ENCODE results near the gene GSG1L.

GSG1L gene

GRCh38 chr16:27795992-27796614 lies 267.4 kb downstream of the GSG1L start:
- H3K9me3 Mint-ChIP-seq, result peaks cover 3% of the 10 kb centered on the region
- H3K4me1 Mint-ChIP-seq, result no peaks in the 10 kb centered on the region
- DNase-seq (peak; percentile 29), ATAC-seq (no peak)
- peaks cover 6% of the 10 kb centered on the region for H3K27me3 Mint-ChIP-seq
- H3K27ac Mint-ChIP-seq, result no peak overlapping the region
- H3K4me3 Mint-ChIP-seq, result no peak overlapping the region
- H3K36me3 Mint-ChIP-seq (ENCODE audit: low read depth), result peaks cover 2% of the 10 kb centered on the region

DNA sequence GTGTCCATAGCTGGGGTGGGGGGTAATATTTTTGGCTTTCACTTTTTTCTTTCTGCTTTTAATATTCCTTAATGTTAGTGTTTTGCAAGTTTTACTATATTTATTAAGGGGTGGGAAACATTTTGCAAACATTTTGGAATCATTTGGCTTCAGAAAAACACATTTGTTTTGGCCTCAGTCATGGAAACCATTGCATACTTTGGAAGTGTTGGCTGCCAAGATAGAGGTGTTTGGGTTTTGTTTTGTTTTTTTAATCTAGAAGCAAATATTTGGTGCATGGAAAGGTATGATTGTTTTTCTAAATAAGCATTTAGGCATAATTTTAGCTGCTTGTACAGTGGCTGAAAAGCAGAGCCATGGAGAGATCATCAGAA lies 270.3 kb downstream of the GSG1L start:
- Mint-ChIP-seq H3K4me1 (no peaks in the 10 kb centered on the region), H3K4me3 (no peak overlapping the region), H3K27ac (no peak overlapping the region), H3K27me3 (peaks cover 6% of the 10 kb centered on the region), H3K36me3 (ENCODE audit: low read depth) (peaks cover 2% of the 10 kb centered on the region), H3K9me3 (peaks cover 3% of the 10 kb centered on the region)
- ATAC-seq (no peak), DNase-seq (no peak)

DNA sequence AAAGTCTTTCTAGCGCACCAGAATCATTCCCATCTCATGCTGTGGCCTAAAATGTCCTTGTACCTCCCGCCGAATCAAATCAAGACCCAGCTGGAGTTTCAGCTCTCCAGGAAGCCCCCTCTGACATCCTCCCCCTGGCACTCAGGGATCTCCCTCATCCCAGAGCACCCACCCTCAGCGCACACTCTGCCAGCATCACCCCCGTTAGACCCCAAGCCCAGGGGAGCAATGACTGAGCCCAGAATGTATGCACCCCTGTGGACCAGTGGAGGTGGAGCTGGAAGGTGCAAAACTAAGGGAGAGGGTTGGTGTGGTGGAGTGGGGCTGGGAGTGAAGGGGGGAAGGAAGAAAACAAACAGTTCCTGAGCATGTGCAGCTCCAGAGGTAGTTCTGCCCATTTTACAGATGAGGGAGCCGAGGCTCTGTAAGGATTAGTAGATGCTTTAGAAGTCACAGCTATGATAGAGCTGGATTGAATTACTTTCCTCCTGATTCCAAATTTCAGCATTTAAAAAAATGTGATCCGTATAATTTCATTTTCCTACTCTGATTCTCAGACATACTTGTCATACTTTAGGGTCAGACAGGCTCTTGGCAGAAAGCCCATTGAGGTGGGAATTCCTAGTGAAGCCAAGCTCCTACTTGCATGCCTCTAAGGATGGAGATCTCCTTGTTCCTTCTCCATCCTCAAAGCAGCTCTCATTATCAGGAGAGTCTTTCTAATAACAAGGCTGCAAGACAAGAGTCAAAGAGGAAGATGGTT lies 270.8 kb downstream of the GSG1L start:
- no peak overlapping the region for H3K4me3 Mint-ChIP-seq
- H3K27ac Mint-ChIP-seq, result no peak overlapping the region
- DNase-seq (no peak), ATAC-seq (no peak)
- peaks cover 6% of the 10 kb centered on the region for H3K27me3 Mint-ChIP-seq
- no peaks in the 10 kb centered on the region for H3K4me1 Mint-ChIP-seq
- H3K36me3 Mint-ChIP-seq (ENCODE audit: low read depth), result peaks cover 2% of the 10 kb centered on the region
- H3K9me3 Mint-ChIP-seq, result peaks cover 3% of the 10 kb centered on the region

DNA sequence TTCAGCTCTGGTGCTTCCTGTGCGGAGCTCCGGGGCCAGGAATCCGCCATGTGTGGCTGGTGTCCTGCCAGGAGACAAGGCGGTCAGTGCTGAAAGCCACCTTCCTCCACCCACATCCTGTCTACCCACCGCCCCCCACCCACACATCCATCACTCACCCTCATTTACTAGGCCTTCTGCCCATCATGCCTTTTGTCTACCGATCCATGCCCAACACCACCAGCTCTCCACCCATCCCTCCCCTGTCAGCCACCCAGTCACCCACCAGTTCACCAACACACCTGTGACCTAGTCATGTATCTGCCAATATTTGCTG lies 272.2 kb downstream of the GSG1L start:
- Mint-ChIP-seq H3K4me1 (no peaks in the 10 kb centered on the region), H3K36me3 (ENCODE audit: low read depth) (peaks cover 2% of the 10 kb centered on the region), H3K4me3 (no peak overlapping the region), H3K27me3 (peaks cover 6% of the 10 kb centered on the region), H3K9me3 (peaks cover 3% of the 10 kb centered on the region), H3K27ac (no peak overlapping the region)
- ATAC-seq (no peak), DNase-seq (no peak)

GRCh38 chr16:27790546-27791403 lies 272.7 kb downstream of the GSG1L start:
- no peaks in the 10 kb centered on the region for H3K4me1 Mint-ChIP-seq
- no peak overlapping the region for H3K27ac Mint-ChIP-seq
- no peak overlapping the region for H3K4me3 Mint-ChIP-seq
- peaks cover 2% of the 10 kb centered on the region for H3K9me3 Mint-ChIP-seq
- H3K36me3 Mint-ChIP-seq (ENCODE audit: low read depth), result peaks cover 2% of the 10 kb centered on the region
- peaks cover 2% of the 10 kb centered on the region for H3K27me3 Mint-ChIP-seq
- DNase-seq, result no peak
- no peak for ATAC-seq

DNA sequence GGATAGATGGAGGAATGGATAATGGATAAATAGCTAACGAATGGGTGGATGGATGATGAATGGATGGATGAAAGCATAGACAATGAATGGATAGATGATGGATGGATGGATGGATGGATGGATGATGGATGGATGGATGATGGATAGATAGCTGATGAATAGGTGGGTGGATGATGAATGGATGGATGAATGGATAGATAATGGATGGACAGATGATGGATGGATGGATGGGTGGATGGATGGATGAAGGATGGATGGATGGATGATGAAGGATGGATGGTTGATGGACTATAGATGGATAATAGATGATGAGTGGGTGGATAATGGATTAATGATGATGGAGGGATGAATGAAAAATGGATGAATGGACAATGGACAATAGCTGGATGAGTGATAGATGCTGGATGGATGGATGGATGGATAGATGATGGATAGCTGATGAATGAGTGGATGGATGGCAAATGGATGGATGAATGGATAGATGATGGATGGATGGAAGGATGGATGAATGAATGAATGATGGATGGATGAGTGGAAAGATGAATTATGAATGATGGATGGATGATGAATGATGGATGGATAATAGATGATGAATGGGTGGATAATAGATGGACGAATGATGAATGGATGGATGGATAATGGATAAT lies 273.8 kb downstream of the GSG1L start:
- Mint-ChIP-seq H3K27ac (no peak overlapping the region), H3K4me3 (no peak overlapping the region), H3K27me3 (no peaks in the 10 kb centered on the region), H3K9me3 (no peaks in the 10 kb centered on the region), H3K36me3 (ENCODE audit: low read depth) (no peaks in the 10 kb centered on the region), H3K4me1 (no peaks in the 10 kb centered on the region)
- DNase-seq (no peak), ATAC-seq (no peak)

DNA sequence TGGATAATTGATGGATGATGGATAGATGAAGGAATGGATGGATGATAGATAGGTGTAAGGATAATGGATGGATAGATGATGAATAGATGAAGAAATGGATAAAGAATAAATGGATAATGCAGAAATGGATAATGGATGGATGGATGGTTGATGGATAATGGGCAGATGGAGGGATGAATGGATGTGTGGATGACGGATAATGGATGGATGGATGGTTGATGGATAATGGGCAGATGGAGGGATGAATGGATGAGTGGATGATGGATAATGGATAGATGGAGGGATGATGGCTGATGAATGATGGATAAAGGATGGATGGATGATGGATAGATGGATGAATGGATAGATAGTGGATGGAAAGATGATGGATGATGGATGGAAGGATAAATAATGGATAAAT lies 274.4 kb downstream of the GSG1L start:
- ATAC-seq (no peak), DNase-seq (no peak)
- H3K27me3 Mint-ChIP-seq, result no peaks in the 10 kb centered on the region
- H3K4me1 Mint-ChIP-seq, result no peaks in the 10 kb centered on the region
- no peak overlapping the region for H3K27ac Mint-ChIP-seq
- H3K4me3 Mint-ChIP-seq, result no peak overlapping the region
- H3K36me3 Mint-ChIP-seq (ENCODE audit: low read depth), result no peaks in the 10 kb centered on the region
- no peaks in the 10 kb centered on the region for H3K9me3 Mint-ChIP-seq

DNA sequence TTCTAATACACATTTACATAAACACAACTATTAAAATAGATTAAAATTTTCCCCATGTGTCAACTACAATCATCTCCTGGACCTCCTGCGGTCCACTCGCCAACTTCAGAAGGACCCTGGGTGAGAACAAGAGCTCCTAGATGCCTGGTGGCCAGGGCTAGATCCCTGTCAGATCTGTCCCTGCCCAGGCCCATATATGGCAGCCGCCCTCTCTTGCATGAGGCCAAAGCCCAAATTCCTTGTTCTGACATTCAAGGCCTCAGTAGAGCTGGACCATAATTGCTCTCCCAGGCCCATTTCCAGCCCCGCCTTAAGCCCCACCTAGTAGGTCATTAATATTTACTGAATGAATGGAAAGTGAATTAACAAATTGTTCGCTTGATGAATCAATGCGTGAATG lies 275.8 kb downstream of the GSG1L start:
- ATAC-seq (no peak), DNase-seq (no peak)
- Mint-ChIP-seq H3K36me3 (ENCODE audit: low read depth) (no peaks in the 10 kb centered on the region), H3K4me1 (no peaks in the 10 kb centered on the region), H3K27me3 (no peaks in the 10 kb centered on the region), H3K27ac (no peak overlapping the region), H3K9me3 (no peaks in the 10 kb centered on the region), H3K4me3 (no peak overlapping the region)

- no peaks in the 10 kb centered on the region for H3K27me3 Mint-ChIP-seq
- ATAC-seq (no peak), DNase-seq (no peak)
- no peaks in the 10 kb centered on the region for H3K4me1 Mint-ChIP-seq
- H3K36me3 Mint-ChIP-seq (ENCODE audit: low read depth), result no peaks in the 10 kb centered on the region
- no peak overlapping the region for H3K4me3 Mint-ChIP-seq
- no peak overlapping the region for H3K27ac Mint-ChIP-seq
- no peaks in the 10 kb centered on the region for H3K9me3 Mint-ChIP-seq
Observed at GRCh38 chr16:27786923-27787625, 276.4 kb downstream of the GSG1L start.

GRCh38 chr16:27786221-27786922 lies 277.1 kb downstream of the GSG1L start:
- Mint-ChIP-seq H3K4me1 (no peaks in the 10 kb centered on the region), H3K4me3 (no peak overlapping the region), H3K27ac (no peak overlapping the region), H3K36me3 (ENCODE audit: low read depth) (no peaks in the 10 kb centered on the region), H3K9me3 (no peaks in the 10 kb centered on the region), H3K27me3 (no peaks in the 10 kb centered on the region)
- DNase-seq, result no peak
- no peak for ATAC-seq

- Mint-ChIP-seq H3K27me3 (no peaks in the 10 kb centered on the region), H3K9me3 (no peaks in the 10 kb centered on the region), H3K27ac (no peak overlapping the region), H3K36me3 (ENCODE audit: low read depth) (no peaks in the 10 kb centered on the region), H3K4me3 (no peak overlapping the region), H3K4me1 (no peaks in the 10 kb centered on the region)
- ATAC-seq (no peak), DNase-seq (no peak)
Observed at GRCh38 chr16:27785307-27785678, 278.2 kb downstream of the GSG1L start.

DNA sequence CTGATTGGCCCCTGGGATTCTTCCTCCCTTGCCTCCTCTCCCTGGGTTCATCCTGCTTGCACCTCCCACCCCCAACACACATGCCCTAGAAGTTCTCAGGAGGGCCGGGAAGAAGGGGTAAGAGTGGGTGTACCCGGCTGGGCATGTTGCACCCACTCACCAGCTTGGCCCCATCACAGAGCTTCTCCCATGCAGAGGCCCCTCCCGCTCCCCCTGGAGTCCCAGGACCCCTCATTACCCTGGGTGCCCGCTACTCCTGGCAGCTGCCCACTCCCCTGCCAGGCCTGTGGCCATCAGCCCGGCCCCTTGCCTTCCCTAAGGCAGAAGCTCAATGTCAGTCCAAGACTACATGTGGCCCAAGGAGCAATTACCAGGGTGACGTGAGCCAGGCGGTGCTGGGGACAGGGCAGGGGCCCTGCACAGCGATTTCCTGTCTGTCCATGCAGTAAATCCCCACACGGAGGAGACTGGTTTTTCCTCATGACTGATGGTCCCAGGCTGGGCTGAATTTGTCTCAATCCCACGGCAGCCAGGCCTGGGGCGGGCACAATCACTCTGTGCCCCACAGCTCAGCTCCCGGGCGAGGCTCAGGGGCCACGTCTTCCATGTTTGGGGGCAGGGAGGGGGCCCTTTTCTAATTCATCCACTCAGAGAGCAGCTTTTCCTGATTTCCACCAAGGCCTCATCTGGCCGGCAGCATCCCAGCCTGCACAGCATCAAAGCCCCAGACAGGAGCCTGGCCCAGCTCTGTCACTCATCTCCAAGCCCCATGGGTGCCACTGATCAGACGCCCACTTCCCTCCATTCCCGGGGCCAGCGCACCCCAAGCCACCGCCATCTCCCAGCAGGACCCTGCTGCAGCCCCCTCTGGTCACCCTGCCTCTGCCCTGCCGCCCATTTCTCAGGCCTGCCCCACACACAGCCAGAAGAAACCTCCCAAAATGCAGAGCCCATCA lies 278.9 kb downstream of the GSG1L start:
- no peaks in the 10 kb centered on the region for H3K9me3 Mint-ChIP-seq
- H3K27me3 Mint-ChIP-seq, result no peaks in the 10 kb centered on the region
- H3K27ac Mint-ChIP-seq, result no peak overlapping the region
- H3K4me1 Mint-ChIP-seq, result no peaks in the 10 kb centered on the region
- no peaks in the 10 kb centered on the region for H3K36me3 Mint-ChIP-seq (ENCODE audit: low read depth)
- DNase-seq (no peak), ATAC-seq (no peak)
- H3K4me3 Mint-ChIP-seq, result no peak overlapping the region
